ENCODE measurements around the gene MDM2.

DNA sequence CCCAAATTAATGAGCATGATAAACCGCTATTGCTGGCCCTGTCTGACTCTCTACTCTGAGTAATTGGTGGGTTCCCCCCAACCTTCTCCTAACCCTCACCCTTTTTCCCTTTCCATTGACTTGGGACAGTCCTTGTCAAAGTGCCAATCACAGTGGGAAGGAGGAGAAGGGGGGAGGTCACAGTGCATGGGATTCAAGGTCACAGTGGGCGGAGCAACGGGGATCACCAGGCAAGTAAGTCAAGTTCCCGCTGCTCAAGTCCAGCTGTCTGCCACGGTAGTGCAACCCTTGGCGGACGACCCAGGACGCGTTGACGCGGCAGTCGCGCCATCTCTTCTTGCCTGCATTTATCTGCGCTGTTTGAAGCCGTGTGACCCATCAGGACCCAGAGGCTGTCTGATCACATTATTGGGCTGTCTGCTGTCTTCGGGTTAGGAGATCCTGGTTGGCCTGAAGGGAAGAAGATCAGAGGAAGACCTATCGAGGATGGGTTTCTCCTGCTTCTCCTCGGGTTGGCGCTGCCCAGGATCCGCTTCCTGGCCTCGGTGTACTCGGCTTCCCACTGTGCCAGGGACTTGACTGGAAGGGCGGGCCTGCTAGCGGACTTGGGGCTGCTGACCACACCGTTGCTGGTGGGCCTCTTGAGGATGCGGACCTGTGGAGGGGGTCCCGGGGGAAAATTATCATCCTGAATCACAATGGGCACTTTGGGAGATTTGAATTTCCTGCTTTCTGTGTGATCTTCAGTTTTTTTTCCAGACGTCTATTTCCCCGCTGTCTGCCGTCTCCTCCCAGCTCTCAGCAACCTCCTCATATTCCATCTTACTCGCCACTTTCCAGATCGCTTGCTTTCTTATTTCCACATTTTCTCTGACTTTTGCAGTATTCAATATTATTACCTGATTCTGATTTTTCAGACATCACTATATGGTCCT is 3.1 kb upstream of the MDM2 start:
- TF ChIP-seq ZFP30 (CRISPR knock-in tag; IDR thresholded peaks at IDR 0.05): no peak
- TF ChIP-seq PPARA (CRISPR knock-in tag; IDR thresholded peaks at IDR 0.05; ENCODE audit: borderline replicate concordance): no peak
- no peak for TF ChIP-seq ARNTL (CRISPR knock-in tag; IDR thresholded peaks at IDR 0.05; ENCODE audit: borderline replicate concordance, low read depth)
- TF ChIP-seq, protein P1, sequence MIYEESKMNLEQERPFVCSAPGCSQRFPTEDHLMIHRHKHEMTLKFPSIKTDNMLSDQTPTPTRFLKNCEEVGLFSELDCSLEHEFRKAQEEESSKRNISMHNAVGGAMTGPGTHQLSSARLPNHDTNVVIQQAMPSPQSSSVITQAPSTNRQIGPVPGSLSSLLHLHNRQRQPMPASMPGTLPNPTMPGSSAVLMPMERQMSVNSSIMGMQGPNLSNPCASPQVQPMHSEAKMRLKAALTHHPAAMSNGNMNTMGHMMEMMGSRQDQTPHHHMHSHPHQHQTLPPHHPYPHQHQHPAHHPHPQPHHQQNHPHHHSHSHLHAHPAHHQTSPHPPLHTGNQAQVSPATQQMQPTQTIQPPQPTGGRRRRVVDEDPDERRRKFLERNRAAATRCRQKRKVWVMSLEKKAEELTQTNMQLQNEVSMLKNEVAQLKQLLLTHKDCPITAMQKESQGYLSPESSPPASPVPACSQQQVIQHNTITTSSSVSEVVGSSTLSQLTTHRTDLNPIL (CRISPR knock-in tag; IDR thresholded peaks at IDR 0.05; ENCODE audit: low read depth): no peak
- TF ChIP-seq, protein P2, sequence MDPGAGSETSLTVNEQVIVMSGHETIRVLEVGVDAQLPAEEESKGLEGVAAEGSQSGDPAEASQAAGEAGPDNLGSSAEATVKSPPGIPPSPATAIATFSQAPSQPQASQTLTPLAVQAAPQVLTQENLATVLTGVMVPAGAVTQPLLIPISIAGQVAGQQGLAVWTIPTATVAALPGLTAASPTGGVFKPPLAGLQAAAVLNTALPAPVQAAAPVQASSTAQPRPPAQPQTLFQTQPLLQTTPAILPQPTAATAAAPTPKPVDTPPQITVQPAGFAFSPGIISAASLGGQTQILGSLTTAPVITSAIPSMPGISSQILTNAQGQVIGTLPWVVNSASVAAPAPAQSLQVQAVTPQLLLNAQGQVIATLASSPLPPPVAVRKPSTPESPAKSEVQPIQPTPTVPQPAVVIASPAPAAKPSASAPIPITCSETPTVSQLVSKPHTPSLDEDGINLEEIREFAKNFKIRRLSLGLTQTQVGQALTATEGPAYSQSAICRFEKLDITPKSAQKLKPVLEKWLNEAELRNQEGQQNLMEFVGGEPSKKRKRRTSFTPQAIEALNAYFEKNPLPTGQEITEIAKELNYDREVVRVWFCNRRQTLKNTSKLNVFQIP (CRISPR knock-in tag; IDR thresholded peaks at IDR 0.05; ENCODE audit: borderline replicate concordance, low read depth): no peak
- no peak for TF ChIP-seq ZNF565 (CRISPR knock-in tag; conservative IDR thresholded peaks at IDR 0.05; ENCODE audit: low read depth)
- no peak for TF ChIP-seq ZFP3 (CRISPR knock-in tag; IDR thresholded peaks at IDR 0.05)
- no peak for TF ChIP-seq RARB (CRISPR knock-in tag; IDR thresholded peaks at IDR 0.05)
- TF ChIP-seq SNAI2 (CRISPR knock-in tag; IDR thresholded peaks at IDR 0.05): no peak
- TF ChIP-seq, protein P3, sequence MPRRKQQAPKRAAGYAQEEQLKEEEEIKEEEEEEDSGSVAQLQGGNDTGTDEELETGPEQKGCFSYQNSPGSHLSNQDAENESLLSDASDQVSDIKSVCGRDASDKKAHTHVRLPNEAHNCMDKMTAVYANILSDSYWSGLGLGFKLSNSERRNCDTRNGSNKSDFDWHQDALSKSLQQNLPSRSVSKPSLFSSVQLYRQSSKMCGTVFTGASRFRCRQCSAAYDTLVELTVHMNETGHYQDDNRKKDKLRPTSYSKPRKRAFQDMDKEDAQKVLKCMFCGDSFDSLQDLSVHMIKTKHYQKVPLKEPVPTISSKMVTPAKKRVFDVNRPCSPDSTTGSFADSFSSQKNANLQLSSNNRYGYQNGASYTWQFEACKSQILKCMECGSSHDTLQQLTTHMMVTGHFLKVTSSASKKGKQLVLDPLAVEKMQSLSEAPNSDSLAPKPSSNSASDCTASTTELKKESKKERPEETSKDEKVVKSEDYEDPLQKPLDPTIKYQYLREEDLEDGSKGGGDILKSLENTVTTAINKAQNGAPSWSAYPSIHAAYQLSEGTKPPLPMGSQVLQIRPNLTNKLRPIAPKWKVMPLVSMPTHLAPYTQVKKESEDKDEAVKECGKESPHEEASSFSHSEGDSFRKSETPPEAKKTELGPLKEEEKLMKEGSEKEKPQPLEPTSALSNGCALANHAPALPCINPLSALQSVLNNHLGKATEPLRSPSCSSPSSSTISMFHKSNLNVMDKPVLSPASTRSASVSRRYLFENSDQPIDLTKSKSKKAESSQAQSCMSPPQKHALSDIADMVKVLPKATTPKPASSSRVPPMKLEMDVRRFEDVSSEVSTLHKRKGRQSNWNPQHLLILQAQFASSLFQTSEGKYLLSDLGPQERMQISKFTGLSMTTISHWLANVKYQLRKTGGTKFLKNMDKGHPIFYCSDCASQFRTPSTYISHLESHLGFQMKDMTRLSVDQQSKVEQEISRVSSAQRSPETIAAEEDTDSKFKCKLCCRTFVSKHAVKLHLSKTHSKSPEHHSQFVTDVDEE (CRISPR knock-in tag; IDR thresholded peaks at IDR 0.05): no peak
- no peak for TF ChIP-seq ESRRG (CRISPR knock-in tag; IDR thresholded peaks at IDR 0.05)
- TF ChIP-seq, protein P4, sequence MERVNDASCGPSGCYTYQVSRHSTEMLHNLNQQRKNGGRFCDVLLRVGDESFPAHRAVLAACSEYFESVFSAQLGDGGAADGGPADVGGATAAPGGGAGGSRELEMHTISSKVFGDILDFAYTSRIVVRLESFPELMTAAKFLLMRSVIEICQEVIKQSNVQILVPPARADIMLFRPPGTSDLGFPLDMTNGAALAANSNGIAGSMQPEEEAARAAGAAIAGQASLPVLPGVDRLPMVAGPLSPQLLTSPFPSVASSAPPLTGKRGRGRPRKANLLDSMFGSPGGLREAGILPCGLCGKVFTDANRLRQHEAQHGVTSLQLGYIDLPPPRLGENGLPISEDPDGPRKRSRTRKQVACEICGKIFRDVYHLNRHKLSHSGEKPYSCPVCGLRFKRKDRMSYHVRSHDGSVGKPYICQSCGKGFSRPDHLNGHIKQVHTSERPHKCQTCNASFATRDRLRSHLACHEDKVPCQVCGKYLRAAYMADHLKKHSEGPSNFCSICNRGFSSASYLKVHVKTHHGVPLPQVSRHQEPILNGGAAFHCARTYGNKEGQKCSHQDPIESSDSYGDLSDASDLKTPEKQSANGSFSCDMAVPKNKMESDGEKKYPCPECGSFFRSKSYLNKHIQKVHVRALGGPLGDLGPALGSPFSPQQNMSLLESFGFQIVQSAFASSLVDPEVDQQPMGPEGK (CRISPR knock-in tag; IDR thresholded peaks at IDR 0.05; ENCODE audit: borderline replicate concordance): no peak
